Lower lobe of right lung (tissue), 2 donors: ENCODE measurements around the gene HMGB1. TPM values are rescaled to one million over a fixed set of nuclear protein-coding genes. Genes with fewer than 3 reads are reported as not detected.

ENCODE experiments used
- ATAC-seq, 2 donors: fragments of 200-7000 bp; cut with Tn5 transposase; one replicate each; pipeline ENCODE4 v1.9.1; 2020 to 2022; ENCODE audit warnings: mild to moderate bottlenecking in 2 of 2, moderate library complexity in 2 of 2
- DNase-seq: peaks from one replicate; pipeline ENCODE4 v3.0.0-alpha.2; 2020
- H3K27ac ChIP-seq: fragments of 200-600 bp; one replicate; pipeline ENCODE4 v1.8.0; 2022
- H3K27me3 ChIP-seq: fragments of 200-600 bp; one replicate; pipeline ENCODE4 v1.8.0; 2022; ENCODE audit warnings: low read depth
- H3K36me3 ChIP-seq: fragments of 200-600 bp; one replicate; pipeline ENCODE4 v1.8.0; 2022; ENCODE audit warnings: mild to moderate bottlenecking
- H3K4me1 ChIP-seq: fragments of 200-600 bp; one replicate; pipeline ENCODE4 v1.8.0; 2022
- H3K4me3 ChIP-seq: fragments of 200-600 bp; one replicate; pipeline ENCODE4 v1.8.0; 2022; ENCODE audit warnings: mild to moderate bottlenecking
- H3K9me3 ChIP-seq: fragments of 200-600 bp; one replicate; pipeline ENCODE4 v1.8.0; 2022
- intact Hi-C: fragments of 100-400 bp; cut with DNase I; formaldehyde crosslinking; loops from one replicate; pipeline ENCODE4 v1.11.0; 2022
- total RNA-seq: library from RNA; stranded (reverse); fragmentation: NEBNext Ultra II Directional; extraction: Animal tissue kit (Norgen Biotek cat#: 25700); gene quantifications from one replicate; pipeline ENCODE4 v1.2.1, GENCODE V29; 2021
- TF ChIP-seq, protein P1 (sequence below): fragments of 200-600 bp; IDR thresholded peaks from one replicate; pipeline ENCODE4 v1.8.0; 2022; ENCODE audit warnings: antibody characterized with exemption, mild to moderate bottlenecking
- donor health status: DM: no; HTN: yes; CAD: no; lungs with severe emphysema.

Gene HMGB1
- total RNA-seq, 1 donor from 2014 or later, result 221 TPM

DNA sequence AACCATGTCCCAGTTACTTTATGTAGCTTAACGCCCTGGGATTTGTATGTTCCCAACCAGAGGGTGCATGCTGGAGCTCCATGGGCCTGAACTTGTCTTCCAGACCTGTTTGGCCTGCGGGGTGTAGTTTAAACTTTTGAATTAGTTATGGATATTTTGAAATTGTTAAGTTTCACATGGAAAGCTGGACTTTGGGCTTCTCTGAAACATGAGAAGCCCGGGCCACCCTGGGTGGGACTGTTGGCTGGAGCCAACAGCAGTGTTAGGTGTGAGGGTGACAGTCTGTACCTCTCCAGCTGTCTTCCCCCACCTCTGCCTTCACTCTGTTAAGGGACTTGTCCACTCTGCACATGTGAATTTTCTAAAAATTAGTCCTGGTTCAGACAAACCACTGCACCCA is 41.8 kb downstream of the HMGB1 start:
- Histone ChIP-seq H3K36me3 (no peaks in the 10 kb centered on the region), H3K4me1 (peaks cover 14% of the 10 kb centered on the region), H3K4me3 (no peak overlapping the region), H3K9me3 (no peaks in the 10 kb centered on the region), H3K27ac (no peak overlapping the region), H3K27me3 (no peaks in the 10 kb centered on the region)
- intact Hi-C loops, result no loop called here
- ATAC-seq (no peak), DNase-seq (no peak)
- TF ChIP-seq, protein P1, sequence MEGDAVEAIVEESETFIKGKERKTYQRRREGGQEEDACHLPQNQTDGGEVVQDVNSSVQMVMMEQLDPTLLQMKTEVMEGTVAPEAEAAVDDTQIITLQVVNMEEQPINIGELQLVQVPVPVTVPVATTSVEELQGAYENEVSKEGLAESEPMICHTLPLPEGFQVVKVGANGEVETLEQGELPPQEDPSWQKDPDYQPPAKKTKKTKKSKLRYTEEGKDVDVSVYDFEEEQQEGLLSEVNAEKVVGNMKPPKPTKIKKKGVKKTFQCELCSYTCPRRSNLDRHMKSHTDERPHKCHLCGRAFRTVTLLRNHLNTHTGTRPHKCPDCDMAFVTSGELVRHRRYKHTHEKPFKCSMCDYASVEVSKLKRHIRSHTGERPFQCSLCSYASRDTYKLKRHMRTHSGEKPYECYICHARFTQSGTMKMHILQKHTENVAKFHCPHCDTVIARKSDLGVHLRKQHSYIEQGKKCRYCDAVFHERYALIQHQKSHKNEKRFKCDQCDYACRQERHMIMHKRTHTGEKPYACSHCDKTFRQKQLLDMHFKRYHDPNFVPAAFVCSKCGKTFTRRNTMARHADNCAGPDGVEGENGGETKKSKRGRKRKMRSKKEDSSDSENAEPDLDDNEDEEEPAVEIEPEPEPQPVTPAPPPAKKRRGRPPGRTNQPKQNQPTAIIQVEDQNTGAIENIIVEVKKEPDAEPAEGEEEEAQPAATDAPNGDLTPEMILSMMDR, result no peak

DNA sequence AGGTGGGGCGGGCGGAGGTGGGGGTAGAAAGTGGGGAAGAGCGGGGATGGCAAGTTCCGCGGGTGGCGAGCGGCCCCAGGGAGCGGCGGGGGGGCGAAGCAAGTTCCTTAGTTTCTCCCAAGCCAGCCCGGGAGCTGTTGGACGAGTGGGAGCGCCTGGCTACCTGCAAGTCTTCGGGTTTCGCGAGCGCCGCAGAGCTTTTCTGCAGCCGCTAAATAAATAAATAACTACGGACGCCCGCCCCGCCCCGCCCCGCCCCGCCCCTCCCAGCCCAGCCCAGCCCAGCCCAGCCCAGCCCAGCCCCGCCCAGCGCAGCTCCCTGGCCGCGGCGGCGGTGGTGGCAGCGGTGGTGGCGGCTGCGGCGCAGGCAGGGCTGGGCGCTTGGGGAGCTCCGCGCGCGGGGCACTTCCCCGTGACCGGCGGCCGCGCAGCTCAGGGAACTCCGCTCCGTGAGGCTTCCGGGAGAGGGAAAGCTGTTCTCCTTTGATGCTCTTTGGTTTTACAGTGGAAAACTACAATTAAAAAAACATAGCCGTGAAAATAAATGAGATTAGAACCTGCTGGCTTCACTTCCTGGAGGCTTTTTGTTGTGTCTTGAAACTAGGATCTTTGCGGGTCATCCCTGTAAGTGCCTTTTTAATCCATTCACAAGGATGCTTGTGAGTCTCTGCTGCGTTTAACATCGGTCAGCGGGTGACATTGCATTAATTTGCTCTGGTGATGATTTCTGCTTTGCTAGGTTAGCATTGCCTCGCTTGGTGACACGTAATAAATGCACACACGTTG is 43.5 kb downstream of the HMGB1 start, which contains the start of gene UBE2L5:
Gene UBE2L5, plus strand, starts transcription at position 440 of the 786 bp plus-strand sequence. CDS start 5,498 bp downstream, outside the sequence.
- TF ChIP-seq, protein P1, result no peak
- H3K9me3 ChIP-seq, result no peaks in the 10 kb centered on the region
- peak within 1 kb of the TSS; percentile 64 for H3K4me3 ChIP-seq
- peaks cover 14% of the 10 kb centered on the region for H3K4me1 ChIP-seq
- no peaks in the 10 kb centered on the region for H3K27me3 ChIP-seq
- intact Hi-C loops, result no loop called here
- peak; percentile 95 for ATAC-seq
- no peaks in the 10 kb centered on the region for H3K36me3 ChIP-seq
- DNase-seq, result peak; percentile 88
- H3K27ac ChIP-seq, result peak within 1 kb of the TSS; percentile 93

DNA sequence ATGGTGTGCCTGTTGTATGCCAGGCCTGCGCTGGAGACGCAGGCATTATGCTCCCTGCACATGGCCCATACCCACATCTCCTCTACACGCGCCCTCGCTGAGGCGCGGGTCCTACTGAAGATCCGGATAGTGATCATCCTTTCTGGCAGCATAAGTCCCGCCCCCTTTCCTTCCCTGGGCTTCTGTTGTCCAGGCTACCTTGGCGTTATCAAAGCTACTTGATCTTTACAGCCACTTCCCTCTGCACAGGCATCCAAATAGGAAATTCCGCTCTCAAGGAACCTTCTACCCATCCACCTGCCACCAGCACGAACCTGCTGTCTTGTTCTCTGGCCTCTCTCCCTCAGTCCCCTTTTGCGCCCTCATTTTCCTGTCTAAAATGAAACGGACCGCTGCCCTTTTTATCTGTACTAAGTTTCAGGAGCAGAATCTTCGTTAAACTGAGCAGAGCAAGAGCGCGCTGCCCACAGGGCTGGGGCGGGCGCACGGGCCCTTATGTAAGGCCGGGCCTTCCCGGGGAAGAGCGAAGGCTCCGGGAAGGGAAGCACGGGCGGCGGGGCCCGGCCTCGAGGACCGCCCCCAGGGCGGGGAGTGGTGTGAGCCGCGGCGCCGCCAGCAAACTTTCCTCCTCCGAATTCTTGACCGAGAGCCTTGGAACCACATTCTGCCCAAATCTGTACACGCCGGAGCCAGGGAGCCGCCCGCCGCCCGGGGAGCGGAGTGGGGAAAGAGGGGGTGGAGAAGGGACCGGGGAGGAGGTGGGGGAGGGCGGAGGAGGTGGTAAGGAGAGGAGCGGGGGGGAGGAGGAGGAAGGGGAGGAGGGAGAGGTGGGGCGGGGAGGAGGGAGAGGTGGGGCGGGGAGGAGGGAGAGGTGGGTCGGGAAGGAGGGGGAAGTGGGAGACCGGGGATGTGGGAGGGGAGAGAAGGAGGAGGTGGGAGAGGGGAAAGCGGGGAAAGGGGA is 44.4 kb downstream of the HMGB1 start:
- H3K27me3 ChIP-seq, result no peaks in the 10 kb centered on the region
- TF ChIP-seq, protein P1, result no peak
- DNase-seq (peak; percentile 88), ATAC-seq (peak; percentile 93 to 95)
- no peaks in the 10 kb centered on the region for H3K36me3 ChIP-seq
- peaks cover 14% of the 10 kb centered on the region for H3K4me1 ChIP-seq
- peak overlapping the region; percentile 93 for H3K27ac ChIP-seq
- intact Hi-C loops, result no loop called here
- peak overlapping the region; percentile 64 for H3K4me3 ChIP-seq
- no peaks in the 10 kb centered on the region for H3K9me3 ChIP-seq

DNA sequence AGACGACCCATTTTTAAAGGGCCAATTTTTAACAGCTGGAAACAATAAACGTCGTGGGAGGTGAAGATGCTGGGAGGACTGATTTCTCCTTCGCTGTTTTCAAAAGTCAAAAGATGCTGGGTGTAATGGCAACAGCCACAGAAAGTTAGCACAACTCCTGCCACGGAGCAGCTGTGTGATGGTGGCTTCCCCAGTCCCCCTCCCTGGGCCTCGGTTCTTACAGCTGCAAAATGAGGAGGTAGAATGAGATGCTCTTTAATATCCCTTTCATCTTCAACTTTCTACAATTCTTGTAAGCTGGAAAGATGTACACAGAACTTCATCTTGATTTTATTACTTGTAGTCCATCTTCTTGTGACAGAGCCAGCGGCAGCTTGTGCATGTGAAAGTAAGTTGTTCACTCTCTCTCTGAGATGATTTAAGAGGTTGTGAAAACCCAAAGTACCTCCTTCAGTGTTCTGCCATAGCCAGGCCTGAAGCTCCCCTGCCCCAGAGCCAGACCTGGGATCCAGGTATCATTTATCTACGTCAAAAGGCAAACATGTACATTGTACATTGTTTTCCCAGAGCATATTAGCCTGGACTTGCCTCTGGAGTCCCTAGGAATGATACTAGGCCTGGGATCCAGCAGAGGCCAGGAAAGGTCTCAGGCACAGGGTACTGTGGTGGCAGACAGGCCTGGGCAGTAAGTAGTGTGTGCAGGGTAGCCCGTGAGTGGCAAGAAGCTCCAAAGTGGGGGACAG is 46.8 kb downstream of the HMGB1 start:
- Histone ChIP-seq H3K27me3 (no peaks in the 10 kb centered on the region), H3K4me3 (no peak overlapping the region), H3K36me3 (no peaks in the 10 kb centered on the region), H3K4me1 (peaks cover 14% of the 10 kb centered on the region), H3K9me3 (no peaks in the 10 kb centered on the region), H3K27ac (no peak overlapping the region)
- ATAC-seq (no peak), DNase-seq (no peak)
- TF ChIP-seq, protein P1, result no peak
- intact Hi-C loops, result no loop called here
